ENCODE results near the gene RSPH1. TPM values are rescaled to one million over a fixed set of nuclear protein-coding genes. Genes with fewer than 3 reads are reported as not detected.

RSPH1 gene
- polyA plus RNA-seq, 1 of the 3 experiments (the other 2 are of a cell fraction): 0.97 TPM

GRCh38 chr21:42465803-42466127 lies 30.3 kb downstream of the RSPH1 start:
- Histone ChIP-seq H3K36me3 (replicated peaks in 1 of 2; ENCODE audit: control insufficient read depth in 1 of 2, insufficient read depth in 2 of 2, low read length in 1 of 2) (no peaks in the 10 kb centered on the region), H4K20me1 (ENCODE audit: insufficient read depth) (no peaks in the 10 kb centered on the region), H3F3A (replicated peaks; ENCODE audit: insufficient read depth) (no peaks in the 10 kb centered on the region), H3K4me2 (no peak overlapping the region), H3K9me2 (no peaks in the 10 kb centered on the region), H3K79me2 (ENCODE audit: insufficient read depth) (no peaks in the 10 kb centered on the region), H3K9me3 (no peaks in the 10 kb centered on the region), H2AFZ (ENCODE audit: low read depth) (no peak overlapping the region), H3K4me3 (ENCODE audit: low read depth in 2 of 2, low read length in 1 of 2) (no peak overlapping the region), H3K9ac (no peak overlapping the region), H3K27ac (ENCODE audit: low read depth in 2 of 2, low read length in 1 of 2) (no peak overlapping the region), H3K27me3 (ENCODE audit: insufficient read depth) (no peaks in the 10 kb centered on the region), H3K4me1 (ENCODE audit: control insufficient read depth in 1 of 2, insufficient read depth in 2 of 2, low read depth in 1 of 2, low read length in 1 of 2) (peaks cover 0 to 3% of the 10 kb centered on the region in 2 experiments; a peak in 2 of 4 replicates)
- CTCF ChIA-PET: no interaction called here
- DNase-seq: no peak
- WGBS (ENCODE audit: low lambda C conversion rate): 60% methylated on average over 3 of the region's 3 CpGs
- TF ChIP-seq FOXM1 (IDR thresholded peaks at IDR 0.05; ENCODE audit: low read depth): no peak
- no peak for TF ChIP-seq TEAD4 (IDR thresholded peaks at IDR 0.05; ENCODE audit: borderline replicate concordance, insufficient read depth)
- TF ChIP-seq GATA2 (CRISPR knock-in tag; IDR thresholded peaks at IDR 0.05): no peak
- TF ChIP-seq MEF2A (IDR thresholded peaks at IDR 0.05; ENCODE audit: borderline replicate concordance, low read depth): no peak
- TF ChIP-seq RXRA (IDR thresholded peaks at IDR 0.05; ENCODE audit: borderline replicate concordance, low read depth): no peak
- TF ChIP-seq MXI1 (IDR thresholded peaks at IDR 0.05; ENCODE audit: low read depth, low read length): no peak
- no peak for TF ChIP-seq RFX5 (IDR thresholded peaks at IDR 0.05; ENCODE audit: low read length)
- TF ChIP-seq SMC3 (IDR thresholded peaks at IDR 0.05; ENCODE audit: low read depth, low read length): no peak
- TF ChIP-seq MAX (IDR thresholded peaks at IDR 0.05; ENCODE audit: low read depth): no peak
- no peak for TF ChIP-seq TAF1 (IDR thresholded peaks at IDR 0.05; ENCODE audit: borderline replicate concordance, low read depth, low read length)
- TF ChIP-seq EP300 (IDR thresholded peaks at IDR 0.05; ENCODE audit: borderline replicate concordance in 1 of 2, low read depth in 1 of 2, low read length in 1 of 2): no peak
- POLR2A ChIA-PET: no interaction called here

- Histone ChIP-seq H4K20me1 (ENCODE audit: insufficient read depth) (no peaks in the 10 kb centered on the region), H3K4me2 (no peak overlapping the region), H3K4me3 (ENCODE audit: low read depth in 2 of 2, low read length in 1 of 2) (no peak overlapping the region), H3K9me2 (no peaks in the 10 kb centered on the region), H3K27me3 (ENCODE audit: insufficient read depth) (no peaks in the 10 kb centered on the region), H3K36me3 (replicated peaks in 1 of 2; ENCODE audit: control insufficient read depth in 1 of 2, insufficient read depth in 2 of 2, low read length in 1 of 2) (no peaks in the 10 kb centered on the region), H3K79me2 (ENCODE audit: insufficient read depth) (no peaks in the 10 kb centered on the region), H2AFZ (ENCODE audit: low read depth) (no peak overlapping the region), H3F3A (replicated peaks; ENCODE audit: insufficient read depth) (no peaks in the 10 kb centered on the region), H3K4me1 (ENCODE audit: control insufficient read depth in 1 of 2, insufficient read depth in 2 of 2, low read depth in 1 of 2, low read length in 1 of 2) (peaks cover 0 to 7% of the 10 kb centered on the region in 2 experiments; a peak in 2 of 4 replicates), H3K27ac (ENCODE audit: low read depth in 2 of 2, low read length in 1 of 2) (no peak overlapping the region), H3K9ac (no peak overlapping the region), H3K9me3 (no peaks in the 10 kb centered on the region)
- TF ChIP-seq NRF1 (IDR thresholded peaks at IDR 0.05; ENCODE audit: low read depth, low read length): no peak
- TF ChIP-seq FOSL2 (IDR thresholded peaks at IDR 0.05; ENCODE audit: borderline replicate concordance, low read depth): no peak
- no peak for TF ChIP-seq RXRA (IDR thresholded peaks at IDR 0.05; ENCODE audit: borderline replicate concordance, low read depth)
- no peak for TF ChIP-seq MAX (IDR thresholded peaks at IDR 0.05; ENCODE audit: low read depth)
- TF ChIP-seq USF1 (IDR thresholded peaks at IDR 0.05; ENCODE audit: borderline replicate concordance, low read depth): no peak
- TF ChIP-seq GABPA (IDR thresholded peaks at IDR 0.05; ENCODE audit: low read depth): no peak
- no peak for TF ChIP-seq MEF2A (IDR thresholded peaks at IDR 0.05; ENCODE audit: borderline replicate concordance, low read depth)
- no peak for TF ChIP-seq TAF1 (IDR thresholded peaks at IDR 0.05; ENCODE audit: borderline replicate concordance, low read depth, low read length)
- no peak for TF ChIP-seq MXI1 (IDR thresholded peaks at IDR 0.05; ENCODE audit: low read depth, low read length)
- TF ChIP-seq EP300 (IDR thresholded peaks at IDR 0.05; ENCODE audit: borderline replicate concordance in 1 of 2, low read depth in 1 of 2, low read length in 1 of 2): no peak
- TF ChIP-seq REST (IDR thresholded peaks at IDR 0.05; ENCODE audit: low read depth, low read length): no peak
- TF ChIP-seq IRF3 (IDR thresholded peaks at IDR 0.05; ENCODE audit: low read depth, low read length): no peak
- TF ChIP-seq JUND (IDR thresholded peaks at IDR 0.05): no peak
- ChIA-PET POLR2A (no interaction called here), CTCF (no interaction called here)
- no peak for DNase-seq
- 19% methylated on average over 8 of the region's 8 CpGs for WGBS (ENCODE audit: low lambda C conversion rate)
Measured at GRCh38 chr21:42465008-42465802, 30.8 kb downstream of the RSPH1 start.
